ENCODE data around the gene DNAI4.

DNA sequence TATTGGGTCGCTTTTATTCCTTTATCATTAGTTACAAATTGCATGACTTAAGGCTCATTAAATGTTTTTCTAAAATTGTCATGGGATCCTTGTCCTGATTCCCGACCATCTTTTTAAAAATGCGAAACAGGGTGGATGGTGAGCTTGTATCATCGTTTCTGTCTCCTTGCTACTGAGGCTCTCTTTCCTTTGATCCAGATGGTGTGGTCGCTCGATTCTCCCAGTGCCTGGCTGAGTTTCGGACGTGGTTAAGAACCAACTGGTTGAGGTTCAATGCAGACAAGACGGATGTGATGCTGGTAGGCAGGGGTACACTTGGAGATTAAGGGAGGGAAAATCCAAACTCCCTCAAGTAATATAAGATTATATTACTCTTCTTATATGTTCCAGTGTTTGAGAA is 1.3 kb upstream of the DNAI4 start:
- TF ChIP-seq, protein P1, sequence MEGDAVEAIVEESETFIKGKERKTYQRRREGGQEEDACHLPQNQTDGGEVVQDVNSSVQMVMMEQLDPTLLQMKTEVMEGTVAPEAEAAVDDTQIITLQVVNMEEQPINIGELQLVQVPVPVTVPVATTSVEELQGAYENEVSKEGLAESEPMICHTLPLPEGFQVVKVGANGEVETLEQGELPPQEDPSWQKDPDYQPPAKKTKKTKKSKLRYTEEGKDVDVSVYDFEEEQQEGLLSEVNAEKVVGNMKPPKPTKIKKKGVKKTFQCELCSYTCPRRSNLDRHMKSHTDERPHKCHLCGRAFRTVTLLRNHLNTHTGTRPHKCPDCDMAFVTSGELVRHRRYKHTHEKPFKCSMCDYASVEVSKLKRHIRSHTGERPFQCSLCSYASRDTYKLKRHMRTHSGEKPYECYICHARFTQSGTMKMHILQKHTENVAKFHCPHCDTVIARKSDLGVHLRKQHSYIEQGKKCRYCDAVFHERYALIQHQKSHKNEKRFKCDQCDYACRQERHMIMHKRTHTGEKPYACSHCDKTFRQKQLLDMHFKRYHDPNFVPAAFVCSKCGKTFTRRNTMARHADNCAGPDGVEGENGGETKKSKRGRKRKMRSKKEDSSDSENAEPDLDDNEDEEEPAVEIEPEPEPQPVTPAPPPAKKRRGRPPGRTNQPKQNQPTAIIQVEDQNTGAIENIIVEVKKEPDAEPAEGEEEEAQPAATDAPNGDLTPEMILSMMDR (IDR thresholded peaks at IDR 0.05; ENCODE audit: low read depth, low read length): no peak
- no peak for TF ChIP-seq EZH2phosphoT487 (IDR thresholded peaks at IDR 0.05; ENCODE audit: low read depth)

Data from OCI-LY3 (cell line).